ELR (cell line): ENCODE results near the gene BTG1.

ENCODE experiments used
- DNase-seq: peaks from one replicate; pipeline ENCODE4 v3.0.0-alpha.2; 2015; ENCODE audit warnings: low read depth

BTG1 gene

GRCh38 chr12:92133171-92133570 lies 12.5 kb downstream of the BTG1 start:
- no peak for DNase-seq

- DNase-seq = no peak
Observed at GRCh38 chr12:92132288-92132687, 13.4 kb downstream of the BTG1 start.

GRCh38 chr12:92130999-92131398 lies 14.6 kb downstream of the BTG1 start:
- DNase-seq = no peak

GRCh38 chr12:92129609-92130008 lies 16.0 kb downstream of the BTG1 start:
- DNase-seq = no peak

- DNase-seq = no peak
Observed at GRCh38 chr12:92128612-92129011, 17.0 kb downstream of the BTG1 start.

- DNase-seq = no peak
Observed at GRCh38 chr12:92124689-92125029, 21.0 kb downstream of the BTG1 start.

- no peak for DNase-seq
Observed at GRCh38 chr12:92123780-92124688, 21.6 kb downstream of the BTG1 start.

GRCh38 chr12:92122941-92123779 lies 22.5 kb downstream of the BTG1 start:
- no peak for DNase-seq

GRCh38 chr12:92121826-92122225 lies 23.8 kb downstream of the BTG1 start:
- DNase-seq = no peak

- no peak for DNase-seq
Observed at GRCh38 chr12:92118826-92119536, 26.7 kb downstream of the BTG1 start.

- DNase-seq = no peak
Observed at GRCh38 chr12:92114834-92115233, 30.8 kb downstream of the BTG1 start.

- DNase-seq = no peak
Observed at GRCh38 chr12:92111256-92111655, 34.4 kb downstream of the BTG1 start.

GRCh38 chr12:92110083-92110640 lies 35.5 kb downstream of the BTG1 start:
- no peak for DNase-seq

GRCh38 chr12:92109613-92110012 lies 36.0 kb downstream of the BTG1 start:
- no peak for DNase-seq

- DNase-seq = peak; percentile 60
Observed at GRCh38 chr12:92108651-92109050, 37.0 kb downstream of the BTG1 start.

- DNase-seq = no peak
Observed at GRCh38 chr12:92107621-92108131, 38.0 kb downstream of the BTG1 start.

GRCh38 chr12:92107094-92107493 lies 38.6 kb downstream of the BTG1 start:
- DNase-seq = no peak

GRCh38 chr12:92105676-92106075 lies 40.0 kb downstream of the BTG1 start:
- DNase-seq = no peak

GRCh38 chr12:92105110-92105509 lies 40.5 kb downstream of the BTG1 start:
- DNase-seq = no peak

- DNase-seq = no peak
Observed at GRCh38 chr12:92102606-92103005, 43.0 kb downstream of the BTG1 start.

- DNase-seq = no peak
Observed at GRCh38 chr12:92098594-92099380, 46.9 kb downstream of the BTG1 start.
